ENCODE results near the gene TMEM119. TPM values are rescaled to one million over a fixed set of nuclear protein-coding genes. Genes with fewer than 3 reads are reported as not detected.

The TMEM119 gene
- total and polyA plus RNA-seq, 2 experiments from 2014 or later: 55.5 to 93.2 TPM

DNA sequence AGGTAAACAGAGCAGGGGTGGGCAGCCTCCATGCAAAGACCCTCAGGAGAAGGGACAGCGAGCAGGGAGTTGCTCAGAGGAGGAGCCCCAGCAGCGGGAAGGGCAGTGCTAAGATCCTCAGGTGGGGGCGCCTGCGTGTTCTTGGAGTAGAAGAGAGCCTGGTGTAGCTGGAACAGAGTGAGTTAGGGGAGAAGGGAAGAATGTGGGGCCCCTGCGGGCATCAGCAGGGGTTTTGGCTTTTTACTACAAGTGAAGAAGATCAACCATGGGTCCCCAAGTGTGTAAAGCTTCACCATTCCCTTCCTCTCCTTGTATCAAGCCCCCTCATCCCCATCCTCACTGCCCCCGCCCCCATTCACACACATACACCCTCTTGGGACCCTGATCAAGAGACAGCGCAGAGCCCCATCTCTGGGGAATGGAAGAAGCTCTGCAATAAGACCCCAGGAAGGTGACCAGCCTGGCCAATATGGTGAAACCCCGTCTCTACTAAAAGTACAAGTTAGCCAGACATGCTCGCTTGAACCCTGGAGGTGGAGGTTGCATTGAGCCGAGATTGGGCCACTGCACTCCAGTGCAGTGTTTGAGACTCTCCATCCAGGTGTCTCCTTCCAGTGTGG is 10.2 kb upstream of the TMEM119 start:
- H3K27ac ChIP-seq: no peak overlapping the region
- TF ChIP-seq EZH2phosphoT487 (IDR thresholded peaks at IDR 0.05; ENCODE audit: insufficient read depth, low read depth) (no peak), EZH2 (IDR thresholded peaks at IDR 0.05; ENCODE audit: insufficient read depth, poor library complexity, severe bottlenecking) (no peak)
- in situ Hi-C loops (cut with MboI): no loop called here
- peaks cover 26% of the 10 kb centered on the region for H3F3A ChIP-seq (ENCODE audit: insufficient read depth)
- no peak overlapping the region for H2AFZ ChIP-seq
- no peak overlapping the region for H3K4me2 ChIP-seq (ENCODE audit: unreplicated experiment)
- no peaks in the 10 kb centered on the region for H4K20me1 ChIP-seq (ENCODE audit: insufficient read depth)
- DNase-seq: no peak
- 93 to 96% methylated on average over 9 to 10 of the region's 10 CpGs for WGBS, 2 experiments (ENCODE audit: low coverage in 1 of 2, low lambda C conversion rate in 2 of 2, missing lambda C conversion rate in 2 of 2)
- no peaks in the 10 kb centered on the region for H3K27me3 ChIP-seq (replicated peaks; ENCODE audit: insufficient read depth)
- no peak overlapping the region for H3K4me3 ChIP-seq
- no peaks in the 10 kb centered on the region for H3K79me2 ChIP-seq (ENCODE audit: insufficient read depth)
- peaks cover 28% of the 10 kb centered on the region for H3K4me1 ChIP-seq (ENCODE audit: insufficient read depth)
- H3K9ac ChIP-seq: no peak overlapping the region
- no peaks in the 10 kb centered on the region for H3K9me2 ChIP-seq (ENCODE audit: insufficient read depth)
- H3K36me3 ChIP-seq (ENCODE audit: low read depth): no peaks in the 10 kb centered on the region
- no peaks in the 10 kb centered on the region for H3K9me3 ChIP-seq (ENCODE audit: low read depth)

DNA sequence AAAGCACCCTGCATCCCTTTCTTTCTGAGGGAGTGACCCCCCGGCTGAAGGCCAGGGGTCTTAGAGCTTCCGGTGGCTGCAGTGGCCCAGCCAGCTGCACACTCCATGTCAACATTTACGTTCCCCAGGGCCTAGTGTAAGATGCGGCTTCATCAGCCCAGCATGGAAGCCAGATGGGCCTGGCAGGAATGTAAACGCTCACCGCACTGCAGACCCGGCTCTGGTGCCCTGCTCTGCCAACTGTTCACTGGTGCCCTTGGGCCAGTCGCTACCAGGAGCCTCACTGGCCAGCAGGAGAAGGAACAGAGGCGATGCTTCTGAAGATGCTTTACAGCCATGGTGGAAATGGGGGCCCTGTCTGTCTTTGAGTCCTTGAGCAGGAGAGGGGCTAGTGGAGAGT is 8.6 kb upstream of the TMEM119 start:
- H3K4me3 ChIP-seq: no peak overlapping the region
- no peaks in the 10 kb centered on the region for H3K79me2 ChIP-seq (ENCODE audit: insufficient read depth)
- H3K9me3 ChIP-seq (ENCODE audit: low read depth): no peaks in the 10 kb centered on the region
- 83% methylated on average over 9 of the region's 9 CpGs for WGBS, 2 experiments (ENCODE audit: low coverage in 1 of 2, low lambda C conversion rate in 2 of 2, missing lambda C conversion rate in 2 of 2)
- peaks cover 17% of the 10 kb centered on the region for H3K4me1 ChIP-seq (ENCODE audit: insufficient read depth)
- H3K4me2 ChIP-seq (ENCODE audit: unreplicated experiment): no peak overlapping the region
- TF ChIP-seq EZH2phosphoT487 (IDR thresholded peaks at IDR 0.05; ENCODE audit: insufficient read depth, low read depth): no peak
- TF ChIP-seq EZH2 (IDR thresholded peaks at IDR 0.05; ENCODE audit: insufficient read depth, poor library complexity, severe bottlenecking): no peak
- H3K36me3 ChIP-seq (ENCODE audit: low read depth): no peaks in the 10 kb centered on the region
- in situ Hi-C loops (cut with MboI): no loop called here
- no peaks in the 10 kb centered on the region for H3K9me2 ChIP-seq (ENCODE audit: insufficient read depth)
- H2AFZ ChIP-seq: no peak overlapping the region
- H3K27ac ChIP-seq: no peak overlapping the region
- peaks cover 10% of the 10 kb centered on the region for H3F3A ChIP-seq (ENCODE audit: insufficient read depth)
- no peaks in the 10 kb centered on the region for H3K27me3 ChIP-seq (replicated peaks; ENCODE audit: insufficient read depth)
- DNase-seq: no peak
- no peak overlapping the region for H3K9ac ChIP-seq
- H4K20me1 ChIP-seq (ENCODE audit: insufficient read depth): no peaks in the 10 kb centered on the region

DNA sequence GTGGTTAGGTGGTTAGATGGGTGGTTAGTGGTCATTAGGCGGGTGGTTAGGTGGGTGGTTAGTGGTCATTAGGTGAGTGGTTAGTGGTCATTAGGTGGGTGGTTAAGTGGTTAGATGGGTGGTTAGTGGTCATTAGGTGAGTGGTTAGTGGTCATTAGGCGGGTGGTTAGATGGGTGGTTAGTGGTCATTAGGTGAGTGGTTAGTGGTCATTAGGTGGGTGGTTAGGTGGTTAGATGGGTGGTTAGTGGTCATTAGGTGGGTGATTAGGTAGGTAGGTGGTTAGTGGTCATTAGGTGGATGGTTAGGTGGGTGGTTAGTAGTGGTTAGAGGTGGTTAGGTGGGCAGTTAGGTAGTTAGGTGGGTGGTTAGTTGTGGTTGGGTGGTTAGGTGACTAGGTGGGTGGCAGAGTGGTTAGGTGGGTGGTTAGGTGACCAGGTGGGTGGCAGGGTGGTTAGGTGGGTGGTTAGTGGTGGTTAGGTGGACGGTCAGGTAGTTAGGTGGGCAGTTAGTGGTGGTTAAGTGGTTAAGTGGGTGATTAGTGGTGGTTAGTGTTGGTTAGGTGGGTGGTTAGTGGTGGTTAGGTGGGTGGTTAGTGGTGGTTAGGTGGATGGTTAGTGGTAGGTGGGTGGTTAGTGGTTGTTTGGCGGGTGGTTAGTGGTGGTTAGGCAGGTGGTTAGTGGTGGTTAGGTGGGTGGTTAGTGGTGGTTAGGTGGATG is 8.0 kb upstream of the TMEM119 start:
- in situ Hi-C loops (cut with MboI): no loop called here
- Histone ChIP-seq H3K9me2 (ENCODE audit: insufficient read depth) (no peaks in the 10 kb centered on the region), H3K36me3 (ENCODE audit: low read depth) (no peaks in the 10 kb centered on the region), H3K27ac (no peak overlapping the region), H4K20me1 (ENCODE audit: insufficient read depth) (no peaks in the 10 kb centered on the region), H3K4me2 (ENCODE audit: unreplicated experiment) (no peak overlapping the region), H3K4me3 (no peak overlapping the region), H2AFZ (no peak overlapping the region), H3K79me2 (ENCODE audit: insufficient read depth) (no peaks in the 10 kb centered on the region), H3K9ac (no peak overlapping the region), H3F3A (ENCODE audit: insufficient read depth) (peaks cover 4% of the 10 kb centered on the region; the same call in 1 of the 2 replicates), H3K27me3 (replicated peaks; ENCODE audit: insufficient read depth) (no peaks in the 10 kb centered on the region), H3K4me1 (ENCODE audit: insufficient read depth) (peaks cover 15% of the 10 kb centered on the region), H3K9me3 (ENCODE audit: low read depth) (no peaks in the 10 kb centered on the region)
- no peak for DNase-seq
- TF ChIP-seq EZH2phosphoT487 (IDR thresholded peaks at IDR 0.05; ENCODE audit: insufficient read depth, low read depth) (no peak), EZH2 (IDR thresholded peaks at IDR 0.05; ENCODE audit: insufficient read depth, poor library complexity, severe bottlenecking) (no peak)
- 74 to 78% methylated on average over 4 of the region's 4 CpGs for WGBS, 2 experiments (ENCODE audit: low coverage in 1 of 2, low lambda C conversion rate in 2 of 2, missing lambda C conversion rate in 2 of 2)

DNA sequence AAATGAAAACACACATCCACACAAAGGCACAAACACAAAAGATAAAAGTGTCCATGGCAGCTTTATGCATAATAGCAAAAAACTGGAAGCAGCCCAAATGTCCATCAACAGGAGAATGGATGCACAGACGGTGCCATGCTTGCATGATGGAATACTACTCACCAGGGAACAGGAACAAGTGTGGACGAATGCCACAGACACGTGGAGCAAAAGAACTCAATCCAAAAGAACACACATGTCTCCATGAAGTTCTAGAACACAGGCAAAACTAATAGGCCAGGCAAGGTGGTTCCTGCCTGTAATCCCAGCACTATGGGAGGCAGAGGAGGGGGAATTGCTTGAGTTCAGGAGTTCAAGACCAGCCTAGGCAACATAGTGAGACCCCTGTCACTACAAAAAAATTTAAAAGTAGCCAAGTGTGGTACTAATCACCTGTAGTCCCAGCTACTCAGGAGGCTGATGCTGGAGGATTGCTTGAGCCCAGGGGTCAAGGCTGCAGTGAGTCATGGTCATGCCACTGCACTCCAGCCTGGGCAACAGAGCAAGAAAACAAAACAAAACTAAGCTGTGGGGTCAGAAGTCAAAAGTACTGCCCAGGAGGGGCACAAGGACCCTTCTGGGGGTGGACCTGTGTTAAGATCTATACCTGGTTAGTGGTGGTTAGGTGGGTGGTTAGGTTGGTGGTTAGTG is 7.3 kb upstream of the TMEM119 start:
- H3K4me2 ChIP-seq (ENCODE audit: unreplicated experiment): no peak overlapping the region
- H3K4me3 ChIP-seq: no peak overlapping the region
- peaks cover 12% of the 10 kb centered on the region for H3K4me1 ChIP-seq (ENCODE audit: insufficient read depth)
- H2AFZ ChIP-seq: no peak overlapping the region
- no peak overlapping the region for H3K9ac ChIP-seq
- in situ Hi-C loops (cut with MboI): no loop called here
- DNase-seq: no peak
- WGBS, 2 experiments (ENCODE audit: low coverage in 1 of 2, low lambda C conversion rate in 2 of 2, missing lambda C conversion rate in 2 of 2): 37 to 40% methylated on average over 3 of the region's 3 CpGs
- no peaks in the 10 kb centered on the region for H3F3A ChIP-seq (ENCODE audit: insufficient read depth)
- no peaks in the 10 kb centered on the region for H3K9me3 ChIP-seq (ENCODE audit: low read depth)
- no peaks in the 10 kb centered on the region for H3K79me2 ChIP-seq (ENCODE audit: insufficient read depth)
- no peaks in the 10 kb centered on the region for H3K27me3 ChIP-seq (replicated peaks; ENCODE audit: insufficient read depth)
- no peak overlapping the region for H3K27ac ChIP-seq
- no peaks in the 10 kb centered on the region for H3K36me3 ChIP-seq (ENCODE audit: low read depth)
- no peaks in the 10 kb centered on the region for H3K9me2 ChIP-seq (ENCODE audit: insufficient read depth)
- TF ChIP-seq EZH2phosphoT487 (IDR thresholded peaks at IDR 0.05; ENCODE audit: insufficient read depth, low read depth): no peak
- no peak for TF ChIP-seq EZH2 (IDR thresholded peaks at IDR 0.05; ENCODE audit: insufficient read depth, poor library complexity, severe bottlenecking)
- H4K20me1 ChIP-seq (ENCODE audit: insufficient read depth): no peaks in the 10 kb centered on the region

Data from GM23248 (cell line).